Psoas muscle (tissue), 8 donors: ENCODE results near the gene SLC39A11. TPM values are rescaled to one million over a fixed set of nuclear protein-coding genes. Genes with fewer than 3 reads are reported as not detected.

Experiments used
- ATAC-seq, 4 donors: fragments of 200-7000 bp; cut with Tn5 transposase; one replicate each; pipeline ENCODE4 v1.9.1; 2020; ENCODE audit warnings: moderate library complexity in 3 of 4, mild to moderate bottlenecking in 2 of 4
- DNase-seq, 2 donors: peaks; one replicate each; pipeline ENCODE4 v3.0.0-alpha.2; 2020
- H3K27ac ChIP-seq: fragments of 200-600 bp; one replicate; pipeline ENCODE4 v1.8.0; 2022
- H3K27me3 ChIP-seq, 3 donors: fragments of 200-600 bp in 1 of 3; one replicate each; pipeline versions ENCODE4 v1.6.1 to v1.8.0; 2013 to 2022; ENCODE audit warnings: low read length in 2 of 3, mild to moderate bottlenecking in 2 of 3, moderate library complexity in 1 of 3; ENCODE audit not compliant: insufficient read depth in 3 of 3
- H3K36me3 ChIP-seq, 2 donors: fragments of 200-600 bp in 1 of 2; one replicate each; pipeline versions ENCODE4 v1.6.1 to v1.8.0; 2013 to 2022; ENCODE audit warnings: low read depth in 1 of 2, mild to moderate bottlenecking in 1 of 2, moderate library complexity in 1 of 2; ENCODE audit not compliant: insufficient read depth in 1 of 2
- H3K4me1 ChIP-seq: fragments of 200-600 bp; one replicate; pipeline ENCODE4 v1.8.0; 2022
- H3K4me3 ChIP-seq: fragments of 200-600 bp; one replicate; pipeline ENCODE4 v1.8.0; 2022; ENCODE audit warnings: mild to moderate bottlenecking
- H3K9me3 ChIP-seq: fragments of 200-600 bp; one replicate; pipeline ENCODE4 v1.8.0; 2022
- CTCF ChIP-seq: fragments of 200-600 bp; IDR thresholded peaks from one replicate; pipeline ENCODE4 v1.8.0; 2022; ENCODE audit warnings: antibody characterized with exemption
- WGBS, 3 donors: extraction: QIAGEN DNeasy Blood & Tissue Kit; methylation state at CpG; one replicate each; pipeline versions ENCODE4 v1.1.6 to v1.1.7; 2013; 5-methylcytosine and 5-hydroxymethylcytosine counted together
- intact Hi-C, 2 donors: fragments of 100-400 bp; cut with DNase I; formaldehyde crosslinking; loops; one replicate each; pipeline versions ENCODE4 v1.11.0 to v1.14.2; 2022
- polyA plus RNA-seq, 3 donors: library from polyadenylated mRNA; stranded (reverse); fragments of 200-250 nt; gene quantifications; one replicate each; pipeline ENCODE4 v1.2.3, GENCODE V29; 2013
- total RNA-seq, 4 donors: library from RNA; stranded (reverse); fragmentation: NEBNext Ultra II Directional in 2 of 4; extraction: Animal tissue kit (Norgen Biotek cat#: 25700) in 2 of 4; gene quantifications; one replicate each; pipeline versions ENCODE4 v1.2.1 to v1.2.4, GENCODE V29; 2021 to 2023
- donor health status: healthy with polysubstance abuse.
- donor health status: DM: no; HTN: no; CAD: no; lungs with moderate emphysema.
- donor health status: Bipolar disorder and iron deficiency.
- donor health status: healthy.
- donor health status: DM: yes; HTN: yes; CAD: no.
- donor health status: DM: no; HTN: no; CAD: no.
- donor health status: DM: no; HTN: no; CAD: no.
- donor health status: DM: yes; HTN: yes; CAD: no.

The SLC39A11 gene
- total and polyA plus RNA-seq, 7 donors = 1.6 to 9.7 (median 7.9) TPM

- no peak overlapping the region for H3K27ac ChIP-seq
- intact Hi-C loops = no loop called here
- H3K27me3 ChIP-seq = no peaks in the 10 kb centered on the region
- H3K4me3 ChIP-seq = no peak overlapping the region
- DNase-seq = no peak
- no peaks in the 10 kb centered on the region for H3K4me1 ChIP-seq
- TF ChIP-seq CTCF = no peak
- ATAC-seq = no peak
- no peaks in the 10 kb centered on the region for H3K36me3 ChIP-seq
- H3K9me3 ChIP-seq = no peaks in the 10 kb centered on the region
- 91 to 100% (median 100%) methylated on average over 1 of the region's 1 CpG for WGBS, 3 donors
Measured at GRCh38 chr17:73105431-73105830, 12.9 kb upstream of the SLC39A11 start.

GRCh38 chr17:73104450-73104849, 12.0 kb upstream of the SLC39A11 start:
- peaks cover 0 to 1% (median 0%) of the 10 kb centered on the region in 3 donors for H3K27me3 ChIP-seq
- no peaks in the 10 kb centered on the region for H3K36me3 ChIP-seq
- no peak overlapping the region for H3K4me3 ChIP-seq
- 92 to 94% (median 93%) methylated on average over 3 of the region's 3 CpGs for WGBS, 3 donors
- ATAC-seq = no peak
- H3K9me3 ChIP-seq = no peaks in the 10 kb centered on the region
- H3K4me1 ChIP-seq = no peaks in the 10 kb centered on the region
- DNase-seq = no peak
- H3K27ac ChIP-seq = no peak overlapping the region
- intact Hi-C loops = no loop called here
- TF ChIP-seq CTCF = no peak

GRCh38 chr17:73103641-73104335, 11.3 kb upstream of the SLC39A11 start:
- WGBS, 3 donors = 86 to 88% (median 87%) methylated on average over 12 of the region's 12 CpGs
- Histone ChIP-seq H3K4me1 (no peaks in the 10 kb centered on the region), H3K9me3 (no peaks in the 10 kb centered on the region), H3K4me3 (no peak overlapping the region), H3K27ac (no peak overlapping the region), H3K27me3 (peaks cover 0 to 3% (median 0%) of the 10 kb centered on the region in 3 donors), H3K36me3 (no peaks in the 10 kb centered on the region)
- no peak for TF ChIP-seq CTCF
- no peak for ATAC-seq
- intact Hi-C loops = no loop called here
- DNase-seq = no peak

- no peak overlapping the region for H3K4me3 ChIP-seq
- WGBS, 3 donors = 81 to 85% (median 84%) methylated on average over 6 of the region's 6 CpGs
- DNase-seq (no peak), ATAC-seq (no peak)
- H3K36me3 ChIP-seq = no peaks in the 10 kb centered on the region
- no peaks in the 10 kb centered on the region for H3K4me1 ChIP-seq
- H3K9me3 ChIP-seq = no peaks in the 10 kb centered on the region
- intact Hi-C loops = no loop called here
- H3K27me3 ChIP-seq = peaks cover 0 to 3% (median 2%) of the 10 kb centered on the region in 3 donors
- TF ChIP-seq CTCF = no peak
- H3K27ac ChIP-seq = no peak overlapping the region
Measured at GRCh38 chr17:73101031-73101430, 8.5 kb upstream of the SLC39A11 start.

GRCh38 chr17:73100363-73100762, 7.9 kb upstream of the SLC39A11 start:
- DNase-seq (no peak), ATAC-seq (no peak)
- no peak for TF ChIP-seq CTCF
- Histone ChIP-seq H3K9me3 (no peaks in the 10 kb centered on the region), H3K4me1 (no peaks in the 10 kb centered on the region), H3K27ac (no peak overlapping the region), H3K4me3 (no peak overlapping the region), H3K36me3 (no peaks in the 10 kb centered on the region), H3K27me3 (peaks cover 0 to 3% (median 2%) of the 10 kb centered on the region in 3 donors)
- WGBS, 3 donors = 86 to 97% (median 93%) methylated on average over 2 of the region's 2 CpGs
- intact Hi-C loops = no loop called here
